MM.1S (cell line): ENCODE data around the gene PPP5C.

Experiments
- DNase-seq: peaks from one replicate; pipeline ENCODE4 v3.0.0-alpha.2; 2015
- H2AFZ ChIP-seq: fragments of 300-600 bp; sonication (generic); 2 replicates; pipeline ENCODE4 v1.6.0; 2016; ENCODE audit warnings: antibody characterized with exemption, low read length
- H3F3A ChIP-seq: fragments of 300-600 bp; sonication (generic); 2 replicates; pipeline ENCODE4 v1.6.1; 2016; ENCODE audit warnings: mild to moderate bottlenecking, antibody characterized with exemption, low read length, moderate library complexity, mixed read lengths; ENCODE audit not compliant: insufficient read depth
- H3K27ac ChIP-seq: fragments of 300-600 bp; sonication (generic); 2 replicates; pipeline ENCODE4 v1.5.1; 2016; ENCODE audit warnings: mild to moderate bottlenecking, low read length
- H3K27me3 ChIP-seq: fragments of 300-600 bp; sonication (generic); replicated peaks from 2 replicates; pipeline ENCODE4 v1.6.0; 2016; ENCODE audit warnings: low read length; ENCODE audit not compliant: insufficient read depth
- H3K36me3 ChIP-seq: fragments of 300-600 bp; sonication (generic); replicated peaks from 2 replicates; pipeline ENCODE4 v1.6.1; 2016; ENCODE audit warnings: mild to moderate bottlenecking, low read length, mixed read lengths; ENCODE audit not compliant: insufficient read depth
- H3K4me1 ChIP-seq: fragments of 300-600 bp; sonication (generic); 2 replicates; pipeline ENCODE4 v1.6.1; 2016; ENCODE audit warnings: low read length, mixed read lengths
- H3K4me2 ChIP-seq: fragments of 300-600 bp; sonication (generic); 2 replicates; pipeline ENCODE4 v1.6.0; 2016; ENCODE audit warnings: low read depth, low read length
- H3K4me3 ChIP-seq: fragments of 300-600 bp; sonication (generic); 2 replicates; pipeline ENCODE4 v1.5.1; 2016; ENCODE audit warnings: low read length, mixed read lengths
- H3K79me2 ChIP-seq: fragments of 300-600 bp; sonication (generic); 2 replicates; pipeline ENCODE4 v1.6.1; 2016; ENCODE audit warnings: mixed run types, low read length, mixed read lengths
- H3K9ac ChIP-seq: fragments of 300-600 bp; sonication (generic); 2 replicates; pipeline ENCODE4 v1.6.1; 2016; ENCODE audit warnings: low read length, mixed read lengths
- H3K9me2 ChIP-seq: fragments of 300-600 bp; sonication (generic); replicated peaks from 2 replicates; pipeline ENCODE4 v1.6.1; 2016; ENCODE audit warnings: mild to moderate bottlenecking, low read length, mixed read lengths; ENCODE audit not compliant: insufficient read depth
- H3K9me3 ChIP-seq: fragments of 300-600 bp; sonication (generic); replicated peaks from 2 replicates; pipeline ENCODE4 v1.6.1; 2016; ENCODE audit warnings: mild to moderate bottlenecking, low read length, mixed read lengths; ENCODE audit not compliant: insufficient read depth
- H4K20me1 ChIP-seq: fragments of 300-600 bp; sonication (generic); 2 replicates; pipeline ENCODE4 v1.6.1; 2016; ENCODE audit warnings: mild to moderate bottlenecking, low read length, moderate library complexity, mixed read lengths; ENCODE audit not compliant: insufficient read depth
- CTCF ChIP-seq: fragments of 300-600 bp; sonication (generic); IDR thresholded peaks from 2 replicates; pipeline ENCODE4 v1.5.1; 2016; ENCODE audit warnings: antibody characterized with exemption, low read length, mixed read lengths
- EZH2 ChIP-seq: fragments of 300-600 bp; sonication (generic); optimal IDR thresholded peaks from 2 replicates; pipeline ENCODE3; 2017; ENCODE audit warnings: low read depth, mild to moderate bottlenecking, antibody characterized with exemption, low read length, mixed read lengths
- EZH2phosphoT487 ChIP-seq: fragments of 300-600 bp; sonication (generic); IDR thresholded peaks from 2 replicates; pipeline ENCODE4 v1.6.1; 2018; ENCODE audit warnings: antibody characterized with exemption, low read length

The PPP5C gene

DNA sequence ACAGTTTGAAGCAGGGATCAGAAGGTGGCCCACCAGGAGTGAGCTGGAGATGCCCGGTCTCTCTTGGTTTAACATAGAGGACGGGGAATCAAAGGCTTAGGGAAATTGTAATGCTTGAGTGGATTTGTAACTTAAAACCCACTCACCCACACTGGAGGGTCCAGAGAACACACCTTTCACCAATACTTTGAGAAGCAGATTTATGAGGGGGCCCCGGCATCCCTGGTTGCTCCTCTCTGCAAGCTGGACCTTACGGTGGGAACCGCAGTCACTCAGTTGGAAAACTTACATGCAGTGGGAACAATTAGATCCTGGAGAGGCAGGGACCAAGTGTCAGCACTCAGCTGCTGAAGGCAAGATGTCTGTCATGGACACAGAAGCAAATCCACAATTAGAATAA lies 20.5 kb downstream of the PPP5C start:
- H3F3A ChIP-seq: no peaks in the 10 kb centered on the region
- peaks cover 76% of the 10 kb centered on the region for H3K79me2 ChIP-seq
- no peak overlapping the region for H2AFZ ChIP-seq
- H3K27me3 ChIP-seq: no peaks in the 10 kb centered on the region
- TF ChIP-seq CTCF (no peak), EZH2phosphoT487 (no peak), EZH2 (no peak)
- 0 out of 2 replicates have a peak, but pooled peaks cover 2% of the 10 kb centered on the region for H3K36me3 ChIP-seq
- no peak overlapping the region for H3K4me2 ChIP-seq
- no peaks in the 10 kb centered on the region for H3K9me2 ChIP-seq
- no peak overlapping the region for H3K4me3 ChIP-seq
- H3K9me3 ChIP-seq: no peaks in the 10 kb centered on the region
- DNase-seq: no peak
- no peaks in the 10 kb centered on the region for H4K20me1 ChIP-seq
- no peak overlapping the region for H3K27ac ChIP-seq
- no peaks in the 10 kb centered on the region for H3K4me1 ChIP-seq
- H3K9ac ChIP-seq: no peak overlapping the region

GRCh38 chr19:46368116-46368515 lies 21.2 kb downstream of the PPP5C start:
- Histone ChIP-seq H3K36me3 (0 out of 2 replicates have a peak, but pooled peaks cover 2% of the 10 kb centered on the region), H3K27ac (no peak overlapping the region), H3K27me3 (no peaks in the 10 kb centered on the region), H3K4me2 (no peak overlapping the region), H3K79me2 (peaks cover 83% of the 10 kb centered on the region), H3K4me3 (no peak overlapping the region), H4K20me1 (no peaks in the 10 kb centered on the region), H3K9ac (no peak overlapping the region), H3K9me3 (no peaks in the 10 kb centered on the region), H2AFZ (no peak overlapping the region), H3F3A (no peaks in the 10 kb centered on the region), H3K4me1 (no peaks in the 10 kb centered on the region), H3K9me2 (no peaks in the 10 kb centered on the region)
- TF ChIP-seq CTCF (no peak), EZH2 (no peak), EZH2phosphoT487 (no peak)
- DNase-seq: no peak

DNA sequence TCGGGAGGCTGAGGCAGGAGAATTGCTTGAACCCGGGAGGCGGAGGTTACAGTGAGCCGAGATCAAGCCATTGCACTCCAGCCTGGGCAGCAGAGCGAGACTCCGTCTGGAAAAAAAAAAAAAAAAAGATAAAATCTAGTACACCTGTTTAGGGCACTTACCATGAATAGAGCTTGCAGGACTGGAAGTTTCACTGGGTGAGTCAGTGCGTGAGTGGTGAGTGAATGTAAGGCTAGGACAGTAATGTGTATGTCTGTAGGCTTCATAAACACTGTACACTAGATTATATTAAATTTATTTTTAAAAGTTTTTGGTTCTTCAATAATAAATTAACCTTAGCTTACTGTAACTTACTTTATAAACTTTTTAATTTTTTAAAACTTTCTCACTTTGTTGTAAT lies 22.9 kb downstream of the PPP5C start:
- Histone ChIP-seq H3K36me3 (no peaks in the 10 kb centered on the region), H3K79me2 (peaks cover 81% of the 10 kb centered on the region)
- TF ChIP-seq CTCF (no peak), EZH2 (no peak), EZH2phosphoT487 (no peak)

More for the DNA sequence above, 22.9 kb downstream of the PPP5C start:
- no peaks in the 10 kb centered on the region for H4K20me1 ChIP-seq
- H3K9me2 ChIP-seq: no peaks in the 10 kb centered on the region
- H3K9me3 ChIP-seq: no peaks in the 10 kb centered on the region
- H3K4me1 ChIP-seq: no peaks in the 10 kb centered on the region
- H2AFZ ChIP-seq: no peak overlapping the region
- no peak overlapping the region for H3K27ac ChIP-seq
- no peak overlapping the region for H3K9ac ChIP-seq
- H3F3A ChIP-seq: no peaks in the 10 kb centered on the region
- DNase-seq: no peak
- H3K4me2 ChIP-seq: no peak overlapping the region
- H3K27me3 ChIP-seq: no peaks in the 10 kb centered on the region
- H3K4me3 ChIP-seq: no peak overlapping the region
